Activated CD4-positive, alpha-beta T cell treated with anti-CD3 and anti-CD28 coated beads, Interleukin-2, Interleukin-6, amounts not matched to agents 100 ng/mL and 50 ng/mL, durations not matched to agents 16 hours and 8 hours (primary cell): Measurements from ENCODE around the gene LHPP.
A peak's percentile ranks its signal among the peaks of the same experiment; 100 is the strongest.
"Not testable (repeated sequence)": the region's sequence is repeated elsewhere in the genome, so short reads cannot be mapped to it uniquely, and the experiment has no call there.

Source experiments
- DNase-seq: peaks from one replicate; pipeline ENCODE4 v3.0.0-alpha.2; 2020

The LHPP gene

DNA sequence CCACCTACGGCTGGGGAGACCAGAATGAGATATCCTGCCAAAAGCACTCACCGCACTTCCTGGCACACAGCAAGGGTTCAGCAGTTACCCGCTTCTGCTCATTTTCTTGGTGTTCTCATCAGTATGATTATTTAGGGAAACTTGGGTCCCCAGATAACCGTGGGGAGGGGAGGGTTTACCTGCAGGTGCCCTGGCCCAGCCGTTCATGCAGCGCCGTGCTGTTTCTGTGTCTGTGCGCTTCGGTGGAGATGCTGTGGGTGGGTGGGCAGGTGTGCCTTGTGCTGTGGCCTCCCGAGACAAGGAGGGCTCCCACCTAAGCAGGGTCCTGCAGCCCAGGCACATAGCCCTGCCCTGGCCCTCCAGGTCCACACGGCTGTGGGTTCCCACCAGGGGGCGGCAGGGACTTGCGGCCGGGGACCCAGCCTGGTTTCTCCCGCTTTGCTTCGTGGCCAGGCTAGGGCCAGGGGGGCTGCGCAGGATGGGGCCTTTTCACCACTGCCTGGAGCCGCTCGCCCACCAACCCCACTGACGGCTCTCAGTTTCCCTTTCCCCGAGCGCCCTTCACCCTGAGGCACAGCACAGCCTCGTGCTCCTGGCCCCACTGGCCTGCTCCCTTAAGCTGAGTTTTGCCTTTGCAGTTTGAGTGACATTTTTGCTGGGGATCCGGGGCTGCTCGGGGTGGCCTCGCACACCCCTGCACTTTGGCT is 78.5 kb downstream of the LHPP start:
- peak; percentile 59 for DNase-seq

- DNase-seq = no peak
Observed at GRCh38 chr10:124541076-124541903, 79.7 kb downstream of the LHPP start.

- DNase-seq = no peak
Observed at GRCh38 chr10:124542336-124542735, 80.7 kb downstream of the LHPP start.

GRCh38 chr10:124543146-124543545 is 81.5 kb downstream of the LHPP start:
- DNase-seq = no peak

DNA sequence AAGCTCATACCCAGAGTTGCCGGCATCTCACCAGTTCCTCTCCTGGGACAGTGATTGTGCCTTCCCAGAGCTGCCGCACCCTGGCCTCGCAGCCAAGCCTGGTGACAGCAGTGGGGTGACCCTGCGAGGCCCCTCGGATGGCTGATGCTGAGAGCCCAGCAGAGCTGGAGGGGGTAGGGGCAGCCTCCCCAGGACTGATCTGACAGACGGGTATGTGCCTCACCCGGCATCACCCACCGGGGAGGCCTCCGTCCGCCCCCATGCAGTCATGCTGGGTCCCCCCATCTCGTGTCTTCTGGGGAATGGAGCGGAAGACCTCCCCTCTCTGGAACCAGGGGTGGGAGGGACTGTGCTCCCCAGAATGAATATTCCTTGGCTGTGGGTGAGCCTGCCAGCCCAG is 82.3 kb downstream of the LHPP start:
- no peak for DNase-seq

- DNase-seq = no peak
Observed at GRCh38 chr10:124544711-124545110, 83.1 kb downstream of the LHPP start.

DNA sequence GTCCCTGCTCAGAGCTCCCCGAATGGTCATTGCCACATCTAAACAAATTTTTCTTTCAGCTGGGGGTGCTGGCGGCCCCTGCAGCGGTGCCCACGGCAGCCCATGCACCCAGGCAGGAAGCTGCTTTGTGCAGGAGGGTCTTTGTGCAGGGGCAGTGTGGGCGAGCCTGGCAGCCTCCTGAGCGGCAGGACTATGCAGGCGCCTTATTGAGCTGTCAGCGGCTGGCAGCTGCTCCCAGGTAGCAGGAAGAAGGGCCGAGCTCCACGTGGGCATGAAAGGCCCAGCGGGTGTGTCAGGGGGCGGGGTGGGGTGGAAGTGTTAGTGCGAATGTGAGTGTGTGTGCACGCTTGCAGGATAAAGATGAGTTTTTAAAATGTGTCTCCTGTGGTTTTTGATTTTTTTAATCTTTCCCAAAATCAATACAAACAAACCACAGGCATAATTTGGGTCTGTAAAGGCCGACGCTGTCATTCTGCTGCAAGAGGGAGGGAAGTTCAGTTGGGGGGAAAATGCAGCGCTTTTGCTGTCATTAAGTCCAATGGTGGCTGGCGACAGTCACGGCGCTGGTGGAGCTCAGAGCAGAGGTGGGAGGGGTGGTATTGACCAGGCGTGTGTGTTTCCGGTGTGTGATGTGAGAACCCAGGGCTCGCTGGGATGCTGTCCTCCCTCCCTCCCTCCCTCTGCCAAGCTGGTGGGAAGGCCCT is 83.9 kb downstream of the LHPP start:
- no peak for DNase-seq

DNA sequence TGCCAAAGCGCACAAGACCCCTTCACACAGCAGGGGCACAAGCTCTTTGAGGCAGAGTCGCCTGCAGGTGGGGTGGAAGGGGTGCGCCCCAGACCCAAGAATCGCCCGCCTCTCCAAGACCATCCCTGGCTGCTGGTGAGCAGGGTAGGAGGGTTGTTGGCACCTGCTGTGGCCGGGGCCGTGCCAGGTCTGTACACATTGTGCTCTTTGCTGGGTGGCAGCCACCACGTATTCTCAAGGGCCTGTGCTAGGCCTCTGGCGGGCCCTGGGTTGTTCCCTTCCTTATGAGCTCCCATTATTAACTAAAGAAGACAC is 84.4 kb downstream of the LHPP start:
- no peak for DNase-seq

- no peak for DNase-seq
Observed at GRCh38 chr10:124546957-124547646, 85.5 kb downstream of the LHPP start.

GRCh38 chr10:124547647-124548168 is 86.1 kb downstream of the LHPP start:
- no peak for DNase-seq

DNA sequence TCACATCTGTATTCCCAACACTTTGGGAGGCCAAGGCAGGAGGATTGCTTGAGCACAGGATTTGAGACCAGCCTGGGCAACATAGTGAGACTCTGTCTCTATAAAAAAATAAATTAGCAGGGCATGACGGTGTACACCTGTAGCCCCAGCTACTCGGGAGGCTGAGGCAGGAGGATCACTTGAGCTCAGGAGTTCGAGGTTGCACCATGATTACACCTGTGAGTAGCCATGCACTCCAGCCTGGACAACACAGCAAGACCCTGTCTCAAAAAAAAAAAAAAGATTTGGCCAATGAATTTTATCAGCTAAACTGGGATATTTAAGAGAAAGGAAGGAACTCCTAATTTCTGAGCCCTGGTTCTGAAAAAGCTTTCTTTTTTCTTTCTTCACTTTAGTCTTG is 87.5 kb downstream of the LHPP start:
- DNase-seq = not testable (repeated sequence)

DNA sequence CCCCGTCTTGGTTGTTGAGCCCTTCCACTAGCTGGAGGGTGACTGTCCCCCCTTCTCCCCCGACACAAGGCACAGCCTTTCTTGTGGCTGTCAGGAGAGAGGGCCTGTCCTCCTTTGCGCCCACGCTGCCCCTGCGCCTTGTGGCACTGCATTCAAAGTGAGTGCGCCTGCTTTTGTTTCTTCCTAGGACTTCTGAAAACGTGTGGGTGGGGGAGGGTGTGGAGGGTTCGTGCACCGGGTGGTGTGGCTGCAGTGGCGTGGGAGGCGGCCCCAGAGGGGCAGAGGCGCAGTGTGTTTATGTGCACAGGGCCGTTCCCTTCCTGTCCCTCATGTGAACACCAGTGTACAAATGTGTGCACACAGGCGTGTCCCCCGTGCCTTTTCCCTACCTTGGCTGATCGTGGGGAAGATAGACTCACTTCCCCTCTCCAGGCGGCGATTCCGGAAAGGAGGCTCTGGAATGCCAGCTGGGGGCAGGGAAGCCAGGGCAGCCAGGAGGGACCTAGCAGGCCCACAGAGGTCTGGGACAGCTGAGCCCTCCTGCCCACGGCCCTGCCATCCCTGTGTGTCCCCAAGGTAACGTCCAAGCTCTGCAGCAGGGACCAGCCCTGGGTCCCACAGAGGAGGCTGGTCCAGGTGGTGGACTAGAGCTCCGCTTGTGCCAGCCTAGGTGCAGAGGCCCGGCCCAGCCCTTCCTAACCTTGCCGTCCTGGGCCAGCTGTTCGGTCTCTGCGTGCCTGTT is 88.8 kb downstream of the LHPP start:
- DNase-seq = no peak

DNA sequence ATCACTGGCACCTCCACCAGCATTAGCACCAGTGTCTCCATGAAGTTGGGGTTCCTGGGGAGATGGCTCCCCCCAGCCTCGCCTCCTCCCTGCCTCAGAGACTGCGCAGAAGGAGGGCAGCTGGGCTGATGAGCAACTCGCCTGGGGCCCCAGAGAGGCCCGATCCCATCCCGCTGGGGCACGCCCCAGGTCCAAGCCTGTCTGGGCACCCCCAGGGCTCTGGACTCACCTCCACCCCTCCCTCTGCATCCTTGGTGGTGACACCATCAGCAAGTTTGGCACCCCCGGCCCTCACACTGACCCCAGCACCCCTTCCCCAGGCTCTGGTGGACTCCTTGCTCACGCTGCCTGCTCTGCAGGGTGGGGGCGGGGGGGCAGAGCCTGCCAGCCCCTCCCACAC is 89.5 kb downstream of the LHPP start:
- no peak for DNase-seq

- no peak for DNase-seq
Observed at GRCh38 chr10:124551755-124552154, 90.1 kb downstream of the LHPP start.

DNA sequence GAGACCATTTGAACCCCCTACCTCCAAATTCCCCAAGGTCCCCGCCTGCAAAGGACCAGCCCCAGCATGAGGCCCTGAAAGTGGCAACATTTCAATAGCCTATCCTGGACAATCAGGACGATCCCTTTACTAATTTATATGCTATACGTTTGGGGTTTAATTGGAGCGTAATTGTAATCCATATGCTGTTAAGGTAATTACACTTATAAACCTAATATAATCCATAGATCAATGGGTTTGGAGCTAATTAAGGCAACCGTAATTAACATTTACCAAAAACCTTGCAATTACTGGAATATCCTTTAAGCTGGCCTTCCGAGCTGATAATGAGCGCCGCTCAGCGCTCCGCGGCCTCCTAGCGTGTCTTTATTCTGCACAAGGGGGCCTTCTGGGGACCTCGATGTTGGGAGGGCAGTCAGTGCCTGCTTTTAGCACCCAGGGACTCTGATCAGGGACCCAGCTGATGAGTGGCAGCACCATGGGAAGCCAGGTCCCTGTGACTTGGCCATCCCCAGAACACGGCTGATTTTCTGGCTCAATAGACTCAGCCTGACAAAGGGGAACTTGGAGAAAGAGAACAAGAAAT is 91.2 kb downstream of the LHPP start:
- DNase-seq = no peak

DNA sequence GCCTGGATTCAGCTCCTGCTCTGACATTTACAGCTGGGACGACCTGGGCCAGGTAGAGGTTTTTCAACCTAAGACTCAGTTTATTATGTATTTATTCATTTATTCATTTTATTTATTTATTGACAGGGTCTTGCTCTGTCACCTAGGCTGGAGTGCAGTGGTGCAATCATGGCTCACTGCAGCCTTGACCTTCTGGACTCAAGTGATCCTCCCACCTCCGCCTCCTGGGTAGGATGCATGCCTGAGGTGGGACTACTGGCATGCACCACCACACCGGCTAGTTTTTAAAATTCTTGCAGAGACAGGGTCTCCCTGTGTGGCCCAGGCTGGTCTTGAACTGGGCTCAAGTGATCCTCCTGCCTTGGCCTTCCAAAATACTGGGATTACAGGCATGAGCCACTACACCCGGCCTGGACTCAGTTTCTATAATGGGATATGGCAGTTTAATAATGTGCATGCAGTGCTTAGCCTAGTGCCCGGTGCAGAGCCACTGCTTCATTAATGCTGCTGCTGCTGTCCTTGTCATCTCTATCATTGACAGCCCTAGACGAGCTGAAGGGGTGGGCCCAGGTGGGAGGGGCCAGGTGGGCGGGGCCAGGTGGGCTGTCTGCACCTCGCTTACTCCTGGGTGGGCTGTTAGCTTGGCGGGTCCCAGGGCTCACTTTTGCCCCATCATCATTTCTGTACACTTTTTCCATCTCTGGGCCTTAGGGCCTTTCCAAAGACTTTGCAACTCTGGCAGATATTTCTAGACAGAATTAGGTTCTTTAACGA is 92.6 kb downstream of the LHPP start:
- DNase-seq = no peak

DNA sequence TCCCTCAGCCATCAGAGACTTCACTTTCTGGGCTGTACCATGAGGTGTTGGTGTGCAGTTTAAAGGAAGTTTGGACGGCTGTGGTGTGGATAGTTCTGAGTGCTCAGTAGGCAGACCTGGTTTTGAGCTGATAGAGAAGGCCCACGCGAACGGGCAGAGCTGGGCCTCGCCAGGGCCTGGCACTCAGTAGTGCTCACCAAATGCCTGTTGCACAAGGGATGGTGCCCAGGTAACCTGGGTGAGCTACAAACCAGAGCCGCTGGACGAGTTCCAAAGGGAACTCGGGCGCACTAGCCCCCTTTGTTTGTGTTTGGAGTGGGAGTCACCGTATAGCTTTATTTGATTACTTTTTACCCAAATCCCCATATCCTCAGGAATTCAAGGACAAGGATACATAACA is 95.5 kb downstream of the LHPP start:
- DNase-seq = no peak

- no peak for DNase-seq
Observed at GRCh38 chr10:124557648-124558338, 96.2 kb downstream of the LHPP start.

DNA sequence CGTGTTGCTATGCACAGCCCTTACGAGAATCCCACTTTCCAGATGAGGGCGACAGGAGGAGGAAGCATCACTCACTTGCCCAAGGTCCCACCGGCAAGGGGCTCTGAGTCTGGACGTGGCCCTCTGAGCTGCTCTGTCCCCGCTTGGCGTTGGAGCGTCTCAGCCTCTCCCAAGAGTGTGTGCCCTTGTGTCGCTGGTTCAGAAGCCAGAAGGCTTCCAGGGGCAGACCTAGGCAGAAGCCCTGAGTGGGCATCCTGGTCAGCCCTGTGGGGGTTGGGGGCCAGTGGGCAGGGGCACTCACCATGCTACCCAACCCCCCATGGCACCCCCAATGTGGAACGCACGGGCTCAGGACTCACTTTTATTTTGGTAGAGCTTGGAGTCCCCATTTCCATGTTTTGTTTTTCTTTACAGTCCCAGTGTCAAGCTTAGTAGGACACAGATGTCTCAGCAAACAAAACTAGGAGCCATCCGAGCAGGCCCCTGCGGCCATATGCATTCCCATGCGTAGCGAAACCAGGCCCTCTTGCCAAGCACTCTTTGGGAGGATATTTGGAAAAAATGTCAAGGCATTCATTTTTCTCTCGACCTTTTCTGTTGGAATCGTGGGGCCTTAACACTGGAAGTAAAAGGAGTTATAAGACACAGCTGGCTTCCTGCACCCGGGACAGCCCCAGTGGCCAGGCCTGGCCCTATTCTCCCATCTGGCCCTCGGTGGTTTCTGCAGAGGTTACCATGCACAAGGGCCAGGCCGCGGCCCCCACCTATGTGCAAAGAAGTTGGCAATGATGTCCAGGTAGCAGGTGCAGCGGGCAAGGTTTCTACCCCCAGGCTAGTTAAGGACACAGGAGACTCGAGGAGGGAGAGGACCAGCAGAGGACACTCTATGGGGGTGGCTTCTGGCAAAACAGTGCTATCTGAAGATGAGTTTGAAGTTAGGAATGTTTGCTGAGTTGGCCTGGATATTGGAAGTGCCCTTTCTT is 97.0 kb downstream of the LHPP start:
- DNase-seq = no peak
